B cell (primary cell): Measurements from ENCODE around the gene GNAI3. TPM values are rescaled to one million over a fixed set of nuclear protein-coding genes. Genes with fewer than 3 reads are reported as not detected.

Experiments used
- ATAC-seq: fragments of 200-7000 bp; cut with Tn5 transposase; one replicate; pipeline ENCODE4 v1.10.0; 2021; ENCODE audit warnings: low read depth, mild to moderate bottlenecking, moderate number of reproducible peaks, moderate library complexity
- CTCF ChIA-PET: fragments of 350-600 bp; sonication (Branson Sonifier 250); formaldehyde crosslinking; loops from one replicate; lab custom pipeline; 2021; ENCODE audit warnings: antibody characterized with exemption, inconsistent platforms; lab: Charles Lee
- POLR2A ChIA-PET: fragments of 350-600 bp; sonication (Branson Sonifier 250); formaldehyde crosslinking; loops from one replicate; lab custom pipeline; 2021; ENCODE audit warnings: antibody characterized with exemption; lab: Charles Lee
- DNase-seq: peaks from one replicate; pipeline ENCODE4 v3.0.0; 2013
- H2AFZ ChIP-seq: 2 replicates; pipeline ENCODE4 v1.6.1; 2012; ENCODE audit warnings: mild to moderate bottlenecking, low read depth, low read length; ENCODE audit not compliant: insufficient read depth, poor library complexity, severe bottlenecking
- H3K27ac ChIP-seq, 2 donors: 1 replicate in 1 of 2; 2 replicates in 1 of 2; pipeline ENCODE4 v1.5.1; 2012 to 2013; ENCODE audit warnings: low read length in 2 of 2, mild to moderate bottlenecking in 2 of 2, moderate library complexity in 1 of 2
- H3K27me3 ChIP-seq, 4 experiments: fragments of 200-600 bp in 1 of 4; sonication (generic) in 1 of 4; replicated peaks in 1 of 4; 1 replicate in 2 of 4; 2 replicates in 2 of 4; pipeline versions ENCODE4 v1.6.1 to v1.7.0; 2013 to 2016; ENCODE audit warnings: low read length in 3 of 4, mild to moderate bottlenecking in 2 of 4, mixed read lengths in 1 of 4, moderate library complexity in 1 of 4; ENCODE audit not compliant: insufficient read depth in 4 of 4, control insufficient read depth in 3 of 4; ENCODE audit errors: control extremely low read depth in 1 of 4
- H3K36me3 ChIP-seq, 2 experiments: replicated peaks in 1 of 2; 1 replicate in 1 of 2; 2 replicates in 1 of 2; pipeline versions ENCODE4 v1.6.1 to v1.7.1; 2013; ENCODE audit warnings: low read length in 1 of 2; ENCODE audit not compliant: insufficient read depth in 2 of 2, control insufficient read depth in 1 of 2; ENCODE audit errors: control extremely low read depth in 1 of 2, extremely low read depth in 1 of 2
- H3K4me1 ChIP-seq, 2 donors: fragments of 200-600 bp in 1 of 2; sonication (generic) in 1 of 2; 1 replicate in 1 of 2; 2 replicates in 1 of 2; pipeline versions ENCODE4 v1.5.1 to v1.6.1; 2013 to 2017; ENCODE audit warnings: low read length in 2 of 2; ENCODE audit not compliant: control insufficient read depth in 2 of 2, insufficient read depth in 2 of 2
- H3K4me2 ChIP-seq: replicated peaks from 2 replicates; pipeline ENCODE3; 2012; ENCODE audit warnings: mild to moderate bottlenecking, low read depth, low read length; ENCODE audit not compliant: poor library complexity, severe bottlenecking
- H3K4me3 ChIP-seq, 5 experiments: fragments of 200-600 bp in 1 of 5; sonication (generic) in 1 of 5; 1 replicate in 3 of 5; 2 replicates in 2 of 5; pipeline versions ENCODE4 v1.5.1 to v1.7.0; 2011 to 2016; ENCODE audit warnings: low read length in 4 of 5, mild to moderate bottlenecking in 4 of 5, low read depth in 2 of 5, control low read depth in 1 of 5, moderate library complexity in 1 of 5; ENCODE audit not compliant: insufficient read depth in 1 of 5; ENCODE audit errors: control extremely low read depth in 1 of 5, extremely low read depth in 1 of 5
- H3K79me2 ChIP-seq: fragments of 200-600 bp; sonication (generic); one replicate; pipeline ENCODE4 v1.6.0; 2016; ENCODE audit warnings: low read length; ENCODE audit not compliant: control insufficient read depth, insufficient read depth
- H3K9ac ChIP-seq: fragments of 200-600 bp; sonication (generic); 2 replicates; pipeline ENCODE4 v1.6.1; 2017; ENCODE audit warnings: mild to moderate bottlenecking, low read length, moderate library complexity
- H3K9me3 ChIP-seq, 3 donors: one replicate each; pipeline versions ENCODE4 v1.6.1 to v1.7.1; 2013; ENCODE audit warnings: low read length in 2 of 3; ENCODE audit not compliant: control insufficient read depth in 2 of 3, insufficient read depth in 1 of 3; ENCODE audit errors: control extremely low read depth in 1 of 3
- H4K20me1 ChIP-seq: 2 replicates; pipeline ENCODE4 v1.6.0; 2012; ENCODE audit warnings: mild to moderate bottlenecking, low read length; ENCODE audit not compliant: insufficient read depth, control insufficient read depth, poor library complexity, severe bottlenecking
- H3K27ac Mint-ChIP-seq: one replicate; pipeline ENCODE4 v1.8.0; 2021; ENCODE audit warnings: mixed read lengths
- H3K27me3 Mint-ChIP-seq: one replicate; pipeline ENCODE4 v1.8.0; 2021; ENCODE audit warnings: mixed read lengths
- H3K4me1 Mint-ChIP-seq: one replicate; pipeline ENCODE4 v1.8.0; 2021; ENCODE audit warnings: mixed read lengths
- H3K4me3 Mint-ChIP-seq: one replicate; pipeline ENCODE4 v1.8.0; 2021; ENCODE audit warnings: mixed read lengths
- H3K9me3 Mint-ChIP-seq: one replicate; pipeline ENCODE4 v1.8.0; 2022; ENCODE audit warnings: mixed read lengths; ENCODE audit not compliant: insufficient read depth
- CTCF ChIP-seq: fragments of 200-600 bp; IDR thresholded peaks from one replicate; pipeline ENCODE4 v1.8.0; 2022; ENCODE audit warnings: antibody characterized with exemption, mild to moderate bottlenecking
- EZH2 ChIP-seq: IDR thresholded peaks from 2 replicates; pipeline ENCODE4 v1.6.1; 2012; ENCODE audit warnings: borderline replicate concordance, low read depth, mild to moderate bottlenecking, moderate library complexity, low read length; ENCODE audit not compliant: insufficient read depth, poor library complexity, severe bottlenecking
- WGBS: methylation state at CpG from one replicate; pipeline ENCODE4 v1.1.5; 2013; ENCODE audit warnings: missing lambda C conversion rate; ENCODE audit not compliant: insufficient coverage; 5-methylcytosine and 5-hydroxymethylcytosine counted together
- intact Hi-C: fragments of 100-400 bp; cut with micrococcal nuclease; formaldehyde crosslinking; loops from one replicate; pipeline ENCODE4 v1.10.0; 2022
- polyA plus RNA-seq: library from polyadenylated mRNA; depleted of rRNA; stranded (reverse); fragments of >200 nt; gene quantifications from 2 replicates; pipeline ENCODE4 v1.2.3, GENCODE V29; 2012
- total RNA-seq, 2 donors: library from RNA; stranded (reverse); fragments of 120-200 nt in 1 of 2; gene quantifications; 1 replicate in 1 of 2; 2 replicates in 1 of 2; pipeline versions ENCODE4 v1.2.3 to v1.2.4, GENCODE V29; 2013 to 2022

GNAI3 gene
- total and polyA plus RNA-seq, 2 donors (not counting 1 experiment from before 2014, with no cell fraction given): 1.6 to 8.5 TPM

GRCh38 chr1:109521002-109521951 is 27.1 kb upstream of the GNAI3 start:
- Mint-ChIP-seq H3K27ac (no peak overlapping the region), H3K9me3 (no peaks in the 10 kb centered on the region), H3K4me3 (no peak overlapping the region), H3K27me3 (peaks cover 25% of the 10 kb centered on the region), H3K4me1 (no peaks in the 10 kb centered on the region)
- ChIA-PET CTCF (interaction anchor here (1.1 to 21.6 kb wide), 4 partner anchors 11 to 31 kb away, joined by 3 to 926 read pairs (median 6); partner anchors contain the start of genes AMIGO1, ATXN7L2 and CYB561D1), POLR2A (no interaction called here)
- no peak overlapping the region for H3K4me3 ChIP-seq
- TF ChIP-seq CTCF (no peak), EZH2 (no peak)
- intact Hi-C loops: no loop called here
- 90% methylated on average over 12 of the region's 14 CpGs for WGBS
- no peaks in the 10 kb centered on the region for H3K36me3 ChIP-seq
- no peaks in the 10 kb centered on the region for H3K79me2 ChIP-seq
- H3K4me2 ChIP-seq: no peak overlapping the region
- H4K20me1 ChIP-seq: no peaks in the 10 kb centered on the region
- H3K27ac ChIP-seq: no peak overlapping the region
- no peak overlapping the region for H2AFZ ChIP-seq
- no peaks in the 10 kb centered on the region for H3K9me3 ChIP-seq
- peaks cover 0 to 8% (median 1%) of the 10 kb centered on the region in 4 experiments for H3K27me3 ChIP-seq
- DNase-seq: no peak
- H3K4me1 ChIP-seq: no peaks in the 10 kb centered on the region
- ATAC-seq: no peak
- no peak overlapping the region for H3K9ac ChIP-seq

GRCh38 chr1:109522026-109522425 is 26.4 kb upstream of the GNAI3 start:
- ATAC-seq: no peak
- intact Hi-C loops: no loop called here
- no peaks in the 10 kb centered on the region for H3K9me3 Mint-ChIP-seq

More at GRCh38 chr1:109522026-109522425, 26.4 kb upstream of the GNAI3 start:
- Histone ChIP-seq H3K9ac (no peak overlapping the region), H3K4me2 (no peak overlapping the region), H3K4me3 (no peak overlapping the region), H3K9me3 (no peaks in the 10 kb centered on the region), H2AFZ (no peak overlapping the region), H4K20me1 (no peaks in the 10 kb centered on the region), H3K27ac (no peak overlapping the region), H3K4me1 (no peaks in the 10 kb centered on the region), H3K79me2 (no peaks in the 10 kb centered on the region), H3K27me3 (peaks cover 0 to 3% (median 1%) of the 10 kb centered on the region in 4 experiments), H3K36me3 (no peaks in the 10 kb centered on the region)
- no peaks in the 10 kb centered on the region for H3K4me1 Mint-ChIP-seq
- peaks cover 25% of the 10 kb centered on the region for H3K27me3 Mint-ChIP-seq
- no peak for DNase-seq
- TF ChIP-seq CTCF (no peak), EZH2 (no peak)
- ChIA-PET POLR2A (no interaction called here), CTCF (interaction anchor here (1.2 to 21.6 kb wide), 2 partner anchors 10 to 22 kb away, joined by 4 to 926 read pairs; partner anchors contain the start of genes AMIGO1, ATXN7L2 and CYB561D1)
- 93% methylated on average over 4 of the region's 7 CpGs for WGBS
- no peak overlapping the region for H3K27ac Mint-ChIP-seq
- H3K4me3 Mint-ChIP-seq: no peak overlapping the region
